ENCODE results near the gene PDZRN3.

PDZRN3 gene

DNA sequence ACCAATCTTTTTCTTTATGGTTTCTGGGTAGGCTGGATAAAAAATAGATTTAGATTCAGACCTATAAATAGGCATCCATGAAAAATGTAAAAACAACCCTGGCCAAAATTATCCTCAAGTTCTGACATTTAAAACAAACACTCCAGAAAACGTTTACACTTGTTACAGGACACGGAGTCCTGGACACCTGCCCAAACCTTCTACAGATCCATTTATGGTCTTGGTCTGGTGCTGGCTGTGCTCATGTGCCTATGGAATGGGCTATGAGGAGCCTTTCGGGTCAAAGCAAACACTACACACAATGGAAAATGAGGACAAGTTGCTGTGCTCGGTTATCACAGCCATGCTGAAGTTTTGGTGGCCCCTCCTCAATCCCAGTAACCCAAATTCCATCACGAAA is 108.1 kb downstream of the PDZRN3 start:
- no CpG with 5 or more reads among the region's 5 CpGs for WGBS (ENCODE audit: extremely low coverage, insufficient coverage, insufficient read length)
- H3K4me3 ChIP-seq (ENCODE audit: low read depth, low read length) = no peak overlapping the region
- H4K91ac ChIP-seq (ENCODE audit: low read depth, low read length) = no peak overlapping the region
- no peak overlapping the region for H4K8ac ChIP-seq (ENCODE audit: low read depth, low read length)
- H3K4me2 ChIP-seq (ENCODE audit: low read length) = no peak overlapping the region
- H3K4ac ChIP-seq (ENCODE audit: low read depth, low read length) = no peak overlapping the region
- H2AK5ac ChIP-seq (ENCODE audit: low read length) = no peak overlapping the region
- H2AFZ ChIP-seq (ENCODE audit: insufficient read depth, low read length, poor library complexity) = no peak overlapping the region
- H4K12ac ChIP-seq (ENCODE audit: low read depth, low read length) = no peak overlapping the region
- no peak overlapping the region for H3K9ac ChIP-seq (ENCODE audit: low read length)
- no peak overlapping the region for H3K14ac ChIP-seq (ENCODE audit: low read length)
- H2BK5ac ChIP-seq (ENCODE audit: low read depth, low read length, poor library complexity) = no peak overlapping the region
- peaks cover 0 to 3% of the 10 kb centered on the region in 2 experiments for H3K4me1 ChIP-seq (ENCODE audit: control insufficient read depth in 1 of 2, insufficient read depth in 2 of 2, low read length in 2 of 2)
- H2BK120ac ChIP-seq (ENCODE audit: insufficient read depth, low read length, poor library complexity) = no peak overlapping the region
- no peaks in the 10 kb centered on the region for H3K36me3 ChIP-seq (ENCODE audit: control insufficient read depth in 1 of 2, insufficient read depth in 2 of 2, low read length in 2 of 2)
- H3K79me2 ChIP-seq (ENCODE audit: control insufficient read depth, insufficient read depth, low read length, poor library complexity) = no peaks in the 10 kb centered on the region
- no peaks in the 10 kb centered on the region for H3K79me1 ChIP-seq (ENCODE audit: low read length)
- no peak overlapping the region for H2BK12ac ChIP-seq (ENCODE audit: low read length)
- H3K23ac ChIP-seq (ENCODE audit: low read length) = no peak overlapping the region
- H3K27ac ChIP-seq (ENCODE audit: low read depth, low read length) = no peak overlapping the region
- no peaks in the 10 kb centered on the region for H3K27me3 ChIP-seq (ENCODE audit: insufficient read depth, low read length)
- DNase-seq = no peak
- H3K9me3 ChIP-seq (ENCODE audit: insufficient read depth, low read depth, low read length) = no peaks in the 10 kb centered on the region
- no peak overlapping the region for H3K18ac ChIP-seq (ENCODE audit: low read length)

DNA sequence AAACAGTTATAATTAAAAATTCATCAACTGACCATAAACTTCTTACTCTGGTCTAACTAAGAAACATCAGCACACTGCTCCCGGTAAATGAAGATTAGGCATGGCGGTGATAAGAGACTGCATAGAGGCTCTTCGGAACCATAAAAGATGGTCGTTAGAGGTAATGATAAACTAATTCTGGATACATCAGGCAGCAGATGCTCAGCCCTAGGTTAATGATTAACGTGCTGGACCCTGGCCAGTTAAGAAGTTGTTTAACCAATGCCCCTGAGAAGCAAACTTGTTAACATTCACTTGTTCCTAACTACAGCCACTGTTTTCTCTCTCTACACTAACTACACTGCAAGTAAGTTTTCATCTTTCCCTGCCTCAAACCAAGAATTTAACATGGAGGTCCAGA is 111.5 kb downstream of the PDZRN3 start:
- no peak overlapping the region for H2BK12ac ChIP-seq (ENCODE audit: low read length)

DNA sequence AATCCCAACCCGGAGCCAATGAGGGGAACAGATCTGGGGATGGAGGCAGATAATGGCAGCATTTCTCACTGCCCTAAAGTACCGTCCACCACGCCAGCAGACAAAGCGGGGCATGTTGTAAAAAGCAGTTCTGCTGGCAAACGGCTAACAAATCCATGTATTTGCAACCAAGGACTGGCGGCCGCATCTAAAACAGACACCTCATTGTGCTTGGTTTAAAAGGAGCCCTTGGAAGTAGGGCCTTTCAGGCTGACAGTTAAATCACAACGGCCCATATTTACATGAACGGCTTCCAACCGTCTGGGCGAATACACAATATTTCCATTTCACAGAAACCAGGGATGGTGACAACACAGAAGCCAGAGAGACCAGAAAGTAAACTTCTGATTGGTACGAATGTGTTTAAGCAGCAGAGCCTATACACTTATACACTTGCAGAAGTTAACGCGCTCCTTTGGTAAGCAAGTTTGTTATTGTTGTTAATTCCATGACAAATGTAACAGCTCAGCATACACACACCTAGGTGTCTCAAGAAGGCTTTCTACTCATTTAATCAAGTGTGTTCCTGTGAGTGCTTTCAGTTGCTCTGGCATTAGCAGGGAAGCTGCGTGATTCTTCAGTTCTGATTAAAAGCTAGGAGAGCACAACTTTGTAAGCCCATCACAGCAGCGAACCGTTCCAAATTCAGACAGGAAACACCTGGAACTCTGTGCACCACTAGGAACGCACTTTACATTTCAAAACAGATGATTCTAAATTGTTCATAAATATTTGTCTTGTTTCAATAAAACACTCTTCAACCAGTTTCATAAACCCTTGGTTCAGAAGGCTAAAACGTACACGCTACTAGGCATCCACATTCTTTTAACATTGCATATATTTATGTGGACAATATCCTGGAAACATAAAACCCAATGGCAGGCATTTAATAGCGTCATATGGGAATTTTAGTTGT is 112.9 kb downstream of the PDZRN3 start:
- no peaks in the 10 kb centered on the region for H3K79me1 ChIP-seq (ENCODE audit: low read length)
- H3K23ac ChIP-seq (ENCODE audit: low read length) = no peak overlapping the region
- no peak overlapping the region for H2BK120ac ChIP-seq (ENCODE audit: insufficient read depth, low read length, poor library complexity)
- no peak overlapping the region for H3K27ac ChIP-seq (ENCODE audit: low read depth, low read length)
- H3K4me3 ChIP-seq (ENCODE audit: low read depth, low read length) = no peak overlapping the region
- no peak overlapping the region for H2BK5ac ChIP-seq (ENCODE audit: low read depth, low read length, poor library complexity)
- H3K4ac ChIP-seq (ENCODE audit: low read depth, low read length) = no peak overlapping the region
- no peak overlapping the region for H4K12ac ChIP-seq (ENCODE audit: low read depth, low read length)
- no peak overlapping the region for H2BK12ac ChIP-seq (ENCODE audit: low read length)
- no peaks in the 10 kb centered on the region for H3K27me3 ChIP-seq (ENCODE audit: insufficient read depth, low read length)
- no peak overlapping the region for H4K91ac ChIP-seq (ENCODE audit: low read depth, low read length)
- H3K4me1 ChIP-seq (ENCODE audit: control insufficient read depth in 1 of 2, insufficient read depth in 2 of 2, low read length in 2 of 2) = peaks cover 0 to 4% of the 10 kb centered on the region in 2 experiments
- no peak for DNase-seq
- no peaks in the 10 kb centered on the region for H3K36me3 ChIP-seq (ENCODE audit: control insufficient read depth in 1 of 2, insufficient read depth in 2 of 2, low read length in 2 of 2)
- no peak overlapping the region for H3K14ac ChIP-seq (ENCODE audit: low read length)
- no peak overlapping the region for H3K9ac ChIP-seq (ENCODE audit: low read length)
- no peak overlapping the region for H3K4me2 ChIP-seq (ENCODE audit: low read length)
- no peak overlapping the region for H3K18ac ChIP-seq (ENCODE audit: low read length)
- H3K9me3 ChIP-seq (ENCODE audit: insufficient read depth, low read depth, low read length) = no peaks in the 10 kb centered on the region
- H2AFZ ChIP-seq (ENCODE audit: insufficient read depth, low read length, poor library complexity) = no peak overlapping the region
- H3K79me2 ChIP-seq (ENCODE audit: control insufficient read depth, insufficient read depth, low read length, poor library complexity) = peaks cover 2% of the 10 kb centered on the region
- H2AK5ac ChIP-seq (ENCODE audit: low read length) = no peak overlapping the region
- WGBS (ENCODE audit: extremely low coverage, insufficient coverage, insufficient read length) = no CpG with 5 or more reads among the region's 21 CpGs
- no peak overlapping the region for H4K8ac ChIP-seq (ENCODE audit: low read depth, low read length)

More for the DNA sequence above, 111.5 kb downstream of the PDZRN3 start:
- no peaks in the 10 kb centered on the region for H3K27me3 ChIP-seq (ENCODE audit: insufficient read depth, low read length)
- H3K9me3 ChIP-seq (ENCODE audit: insufficient read depth, low read depth, low read length) = no peaks in the 10 kb centered on the region
- no peak overlapping the region for H4K8ac ChIP-seq (ENCODE audit: low read depth, low read length)
- H4K12ac ChIP-seq (ENCODE audit: low read depth, low read length) = no peak overlapping the region
- H4K91ac ChIP-seq (ENCODE audit: low read depth, low read length) = no peak overlapping the region
- H3K36me3 ChIP-seq (ENCODE audit: control insufficient read depth in 1 of 2, insufficient read depth in 2 of 2, low read length in 2 of 2) = no peaks in the 10 kb centered on the region
- H3K27ac ChIP-seq (ENCODE audit: low read depth, low read length) = no peak overlapping the region
- no peak for DNase-seq
- no peak overlapping the region for H2BK120ac ChIP-seq (ENCODE audit: insufficient read depth, low read length, poor library complexity)
- no peak overlapping the region for H3K4me2 ChIP-seq (ENCODE audit: low read length)
- no peak overlapping the region for H2AK5ac ChIP-seq (ENCODE audit: low read length)
- H3K4me3 ChIP-seq (ENCODE audit: low read depth, low read length) = no peak overlapping the region
- WGBS (ENCODE audit: extremely low coverage, insufficient coverage, insufficient read length) = no CpG with 5 or more reads among the region's 5 CpGs
- H3K4me1 ChIP-seq (ENCODE audit: control insufficient read depth in 1 of 2, insufficient read depth in 2 of 2, low read length in 2 of 2) = peaks cover 0 to 4% of the 10 kb centered on the region in 2 experiments
- H3K9ac ChIP-seq (ENCODE audit: low read length) = no peak overlapping the region
- no peak overlapping the region for H3K14ac ChIP-seq (ENCODE audit: low read length)
- H2BK5ac ChIP-seq (ENCODE audit: low read depth, low read length, poor library complexity) = no peak overlapping the region
- H3K23ac ChIP-seq (ENCODE audit: low read length) = no peak overlapping the region
- H3K79me2 ChIP-seq (ENCODE audit: control insufficient read depth, insufficient read depth, low read length, poor library complexity) = peaks cover 2% of the 10 kb centered on the region
- H3K18ac ChIP-seq (ENCODE audit: low read length) = no peak overlapping the region
- no peak overlapping the region for H2AFZ ChIP-seq (ENCODE audit: insufficient read depth, low read length, poor library complexity)
- H3K79me1 ChIP-seq (ENCODE audit: low read length) = no peaks in the 10 kb centered on the region
- no peak overlapping the region for H3K4ac ChIP-seq (ENCODE audit: low read depth, low read length)

DNA sequence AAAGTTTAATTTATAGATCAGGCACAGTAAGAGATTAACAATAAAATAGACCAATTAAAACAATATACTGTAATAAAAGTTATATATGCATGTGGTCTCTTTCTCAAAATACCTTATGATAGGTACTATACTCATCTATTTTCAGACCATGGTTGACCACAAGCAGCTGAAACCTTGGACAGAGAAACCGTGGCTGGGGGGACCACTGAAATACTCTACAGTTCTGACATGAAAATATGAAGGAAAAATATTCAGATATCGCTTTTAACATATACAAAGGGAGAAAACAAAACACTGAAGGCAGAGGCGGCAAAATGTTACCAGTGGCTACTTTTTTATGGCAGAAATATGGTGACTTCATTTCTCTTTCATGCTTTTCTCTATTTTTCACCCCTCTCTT is 114.0 kb downstream of the PDZRN3 start:
- Histone ChIP-seq H3K4me2 (ENCODE audit: low read length) (no peak overlapping the region), H3K27ac (ENCODE audit: low read depth, low read length) (no peak overlapping the region), H2BK120ac (ENCODE audit: insufficient read depth, low read length, poor library complexity) (no peak overlapping the region), H2AFZ (ENCODE audit: insufficient read depth, low read length, poor library complexity) (no peak overlapping the region), H2BK5ac (ENCODE audit: low read depth, low read length, poor library complexity) (no peak overlapping the region), H3K4me3 (ENCODE audit: low read depth, low read length) (no peak overlapping the region), H2BK12ac (ENCODE audit: low read length) (no peak overlapping the region), H3K9me3 (ENCODE audit: insufficient read depth, low read depth, low read length) (no peaks in the 10 kb centered on the region), H3K4me1 (ENCODE audit: control insufficient read depth in 1 of 2, insufficient read depth in 2 of 2, low read length in 2 of 2) (peaks cover 0 to 4% of the 10 kb centered on the region in 2 experiments), H3K9ac (ENCODE audit: low read length) (no peak overlapping the region), H3K18ac (ENCODE audit: low read length) (no peak overlapping the region), H3K79me1 (ENCODE audit: low read length) (no peaks in the 10 kb centered on the region), H3K14ac (ENCODE audit: low read length) (no peak overlapping the region), H4K91ac (ENCODE audit: low read depth, low read length) (no peak overlapping the region), H3K79me2 (ENCODE audit: control insufficient read depth, insufficient read depth, low read length, poor library complexity) (peaks cover 2% of the 10 kb centered on the region), H3K4ac (ENCODE audit: low read depth, low read length) (no peak overlapping the region), H2AK5ac (ENCODE audit: low read length) (no peak overlapping the region), H3K36me3 (ENCODE audit: control insufficient read depth in 1 of 2, insufficient read depth in 2 of 2, low read length in 2 of 2) (no peaks in the 10 kb centered on the region), H3K23ac (ENCODE audit: low read length) (no peak overlapping the region), H4K8ac (ENCODE audit: low read depth, low read length) (no peak overlapping the region), H4K12ac (ENCODE audit: low read depth, low read length) (no peak overlapping the region), H3K27me3 (ENCODE audit: insufficient read depth, low read length) (no peaks in the 10 kb centered on the region)
- no CpG with 5 or more reads among the region's 3 CpGs for WGBS (ENCODE audit: extremely low coverage, insufficient coverage, insufficient read length)
- no peak for DNase-seq
